ENCODE data around the gene MPV17L.

GRCh38 chr16:15404792-15405191, 9.2 kb downstream of the MPV17L start:
- TF ChIP-seq, protein P1, sequence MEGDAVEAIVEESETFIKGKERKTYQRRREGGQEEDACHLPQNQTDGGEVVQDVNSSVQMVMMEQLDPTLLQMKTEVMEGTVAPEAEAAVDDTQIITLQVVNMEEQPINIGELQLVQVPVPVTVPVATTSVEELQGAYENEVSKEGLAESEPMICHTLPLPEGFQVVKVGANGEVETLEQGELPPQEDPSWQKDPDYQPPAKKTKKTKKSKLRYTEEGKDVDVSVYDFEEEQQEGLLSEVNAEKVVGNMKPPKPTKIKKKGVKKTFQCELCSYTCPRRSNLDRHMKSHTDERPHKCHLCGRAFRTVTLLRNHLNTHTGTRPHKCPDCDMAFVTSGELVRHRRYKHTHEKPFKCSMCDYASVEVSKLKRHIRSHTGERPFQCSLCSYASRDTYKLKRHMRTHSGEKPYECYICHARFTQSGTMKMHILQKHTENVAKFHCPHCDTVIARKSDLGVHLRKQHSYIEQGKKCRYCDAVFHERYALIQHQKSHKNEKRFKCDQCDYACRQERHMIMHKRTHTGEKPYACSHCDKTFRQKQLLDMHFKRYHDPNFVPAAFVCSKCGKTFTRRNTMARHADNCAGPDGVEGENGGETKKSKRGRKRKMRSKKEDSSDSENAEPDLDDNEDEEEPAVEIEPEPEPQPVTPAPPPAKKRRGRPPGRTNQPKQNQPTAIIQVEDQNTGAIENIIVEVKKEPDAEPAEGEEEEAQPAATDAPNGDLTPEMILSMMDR (IDR thresholded peaks at IDR 0.05 in 8 of 11, conservative IDR thresholded peaks at IDR 0.05 in 3 of 11) = no peak
- TF ChIP-seq POLR2A (IDR thresholded peaks at IDR 0.05) = no peak
